Activated CD8-positive, alpha-beta memory T cell treated with anti-CD3 and anti-CD28 coated beads, Interleukin-2, amount 50 U/mL, for 1 hour (primary cell): Measurements from ENCODE around the gene TMEM80.

Experiments
- DNase-seq: peaks from one replicate; pipeline ENCODE4 v3.0.0-alpha.2; 2020; ENCODE audit errors: extremely low read depth

TMEM80 gene

DNA sequence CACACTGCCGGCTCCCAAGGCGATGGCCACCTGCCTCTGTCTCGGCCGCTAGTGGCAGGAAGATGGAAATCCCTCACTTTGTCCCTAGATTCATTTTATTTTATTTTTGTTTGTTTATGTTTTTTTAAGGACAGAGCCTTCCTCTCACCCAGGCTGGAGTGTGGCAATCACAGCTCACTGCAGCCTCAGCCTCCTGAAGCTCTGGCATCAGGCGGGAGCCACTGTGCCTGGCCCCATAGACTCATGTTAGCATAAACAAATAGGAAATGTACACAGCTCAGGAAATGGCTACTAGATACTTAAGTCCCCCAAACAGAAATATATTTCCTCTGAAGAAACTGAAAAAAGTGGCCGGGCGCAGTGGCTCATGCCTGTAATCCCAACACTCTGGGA lies 3.5 kb downstream of the TMEM80 start:
- DNase-seq, result no peak

DNA sequence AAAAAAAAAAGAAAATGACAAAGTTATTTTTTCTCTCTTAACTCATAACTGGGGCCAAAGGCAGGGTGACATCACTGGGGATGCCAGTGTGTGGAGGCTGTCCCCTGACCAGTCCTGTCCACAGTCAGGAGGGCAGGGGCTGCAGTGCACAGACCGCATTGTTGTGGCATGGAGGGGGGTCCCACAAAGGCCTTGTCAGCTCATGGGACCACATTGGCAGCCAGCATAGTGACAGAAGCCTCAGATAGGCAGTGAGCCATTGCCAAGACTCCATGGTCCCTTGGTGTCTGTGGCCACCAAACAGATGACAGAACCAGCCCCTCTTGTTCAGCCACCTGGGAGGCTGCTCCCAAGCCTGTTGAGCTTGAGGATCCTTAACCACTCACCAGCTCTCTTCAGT lies 4.1 kb downstream of the TMEM80 start:
- DNase-seq, result no peak

DNA sequence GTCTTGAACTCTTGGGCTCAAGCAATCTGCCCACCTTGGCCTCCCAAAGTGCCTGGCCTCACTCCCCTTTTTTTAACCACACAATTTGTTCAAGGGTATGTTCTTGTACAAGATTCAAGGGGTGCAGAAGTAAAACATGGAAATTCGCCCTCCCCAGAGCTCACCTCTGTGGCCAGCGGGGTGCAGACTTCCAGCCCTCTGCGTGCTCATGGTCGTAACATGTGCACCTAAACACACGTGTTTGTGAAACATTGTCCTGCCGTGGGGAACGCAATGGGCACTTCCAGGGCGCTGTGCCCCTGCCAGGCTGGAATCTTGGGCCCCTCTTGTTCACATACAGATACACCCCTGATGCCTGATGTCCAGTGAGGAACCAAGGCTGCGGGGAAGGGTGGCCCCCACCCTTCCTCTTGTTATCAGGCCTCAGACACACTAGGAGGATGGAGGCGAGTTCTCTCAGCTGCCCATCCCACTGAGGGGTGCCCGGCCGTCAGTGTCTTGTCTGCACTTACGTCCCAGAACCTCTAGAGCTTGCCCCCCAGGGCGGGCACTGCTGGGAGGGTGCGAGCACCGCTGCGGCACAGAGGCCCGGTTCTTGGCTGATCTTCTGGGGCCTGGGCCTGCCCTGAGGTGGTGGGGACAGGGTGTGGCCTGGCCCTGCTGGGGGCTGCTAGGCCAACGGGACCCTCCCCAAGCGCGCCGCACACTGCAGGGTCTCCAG lies 6.3 kb downstream of the TMEM80 start:
- DNase-seq, result no peak

DNA sequence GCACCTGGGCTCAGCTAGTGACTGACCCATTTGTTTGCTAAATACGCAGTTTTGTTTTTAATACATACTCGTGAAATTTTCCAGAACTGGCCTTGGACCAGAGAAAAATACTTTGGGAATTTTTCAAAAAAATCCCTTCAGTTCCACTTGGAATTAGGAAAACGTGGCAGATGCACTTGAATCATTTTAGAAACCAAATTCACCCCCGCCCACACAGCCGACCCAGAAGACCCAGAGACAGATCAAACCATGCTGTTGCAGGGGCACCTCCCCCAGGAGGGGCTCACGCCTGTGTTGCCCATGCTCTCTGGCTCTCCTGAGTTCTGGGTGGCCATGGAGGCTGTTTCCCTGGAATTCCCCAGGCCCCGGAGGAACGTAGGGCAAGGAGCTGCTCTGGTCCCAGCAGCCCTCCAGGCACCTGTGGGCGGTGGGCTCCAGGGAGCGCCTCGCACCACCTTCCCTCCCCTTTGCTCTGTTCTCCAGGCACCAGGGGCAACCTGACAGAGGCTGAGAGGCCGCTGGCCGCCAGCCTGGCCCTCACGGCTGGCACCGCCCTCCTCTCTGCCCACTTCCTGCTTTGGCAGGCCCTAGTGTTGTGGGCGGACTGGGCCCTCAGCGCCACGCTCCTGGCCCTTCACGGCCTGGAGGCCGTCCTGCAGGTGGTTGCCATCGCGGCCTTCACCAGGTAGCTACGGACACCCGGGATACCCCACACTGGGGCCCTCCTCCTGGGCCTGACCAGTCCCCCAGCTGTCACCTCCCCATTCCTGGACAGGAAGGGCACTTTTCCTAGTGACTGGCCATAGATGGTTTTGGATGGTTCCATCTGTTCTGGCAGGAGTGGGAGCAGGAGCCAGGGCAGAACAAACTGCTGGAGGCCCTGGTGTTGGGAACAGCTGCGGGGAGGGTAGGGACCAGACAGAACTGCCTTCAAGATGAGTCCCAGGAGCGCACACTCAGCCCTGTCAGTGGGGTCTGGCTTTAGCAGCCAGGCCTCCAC lies 7.1 kb downstream of the TMEM80 start:
- DNase-seq, result no peak

DNA sequence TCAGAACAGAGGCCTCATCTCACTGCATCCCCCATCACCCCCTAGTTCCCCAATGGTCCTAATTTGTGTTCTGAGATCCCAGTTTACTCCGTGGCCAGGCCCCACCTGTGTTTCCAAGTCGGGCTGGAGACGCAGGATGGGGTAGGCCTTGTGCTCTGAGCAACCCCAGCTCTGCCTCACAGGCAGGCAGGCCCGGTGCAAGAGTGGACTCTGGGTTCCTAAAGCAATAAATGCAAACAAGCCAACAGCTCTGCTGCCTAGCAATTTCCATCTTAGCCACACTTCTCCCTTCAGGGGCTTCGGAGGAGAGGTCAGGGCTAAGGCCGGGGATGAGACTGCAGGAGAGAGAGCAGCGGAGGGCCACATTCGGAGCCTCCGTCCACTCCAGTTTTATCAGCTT lies 7.9 kb downstream of the TMEM80 start:
- no peak for DNase-seq

DNA sequence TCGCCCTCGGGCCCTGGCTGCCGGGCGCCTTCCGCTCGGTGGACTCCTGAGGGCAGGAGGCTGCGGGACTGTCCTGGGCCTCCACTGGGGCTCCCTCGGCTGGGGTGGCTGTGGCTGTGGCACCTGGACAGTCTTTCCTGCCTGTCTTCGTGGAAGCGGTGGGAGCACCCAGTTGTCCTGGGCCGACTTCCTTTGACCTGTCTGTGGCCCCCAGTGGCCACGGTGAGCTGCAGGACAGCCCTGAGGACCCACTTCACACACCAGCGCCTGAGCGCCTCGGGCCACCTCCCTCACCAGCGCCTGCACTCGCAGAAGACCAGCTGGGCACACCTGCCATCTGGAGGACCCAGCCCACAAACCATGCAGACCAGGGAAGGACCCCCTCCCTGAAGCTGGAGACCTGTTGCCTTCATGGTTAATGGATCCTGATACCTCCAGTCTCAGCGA lies 8.6 kb downstream of the TMEM80 start:
- DNase-seq, result no peak

DNA sequence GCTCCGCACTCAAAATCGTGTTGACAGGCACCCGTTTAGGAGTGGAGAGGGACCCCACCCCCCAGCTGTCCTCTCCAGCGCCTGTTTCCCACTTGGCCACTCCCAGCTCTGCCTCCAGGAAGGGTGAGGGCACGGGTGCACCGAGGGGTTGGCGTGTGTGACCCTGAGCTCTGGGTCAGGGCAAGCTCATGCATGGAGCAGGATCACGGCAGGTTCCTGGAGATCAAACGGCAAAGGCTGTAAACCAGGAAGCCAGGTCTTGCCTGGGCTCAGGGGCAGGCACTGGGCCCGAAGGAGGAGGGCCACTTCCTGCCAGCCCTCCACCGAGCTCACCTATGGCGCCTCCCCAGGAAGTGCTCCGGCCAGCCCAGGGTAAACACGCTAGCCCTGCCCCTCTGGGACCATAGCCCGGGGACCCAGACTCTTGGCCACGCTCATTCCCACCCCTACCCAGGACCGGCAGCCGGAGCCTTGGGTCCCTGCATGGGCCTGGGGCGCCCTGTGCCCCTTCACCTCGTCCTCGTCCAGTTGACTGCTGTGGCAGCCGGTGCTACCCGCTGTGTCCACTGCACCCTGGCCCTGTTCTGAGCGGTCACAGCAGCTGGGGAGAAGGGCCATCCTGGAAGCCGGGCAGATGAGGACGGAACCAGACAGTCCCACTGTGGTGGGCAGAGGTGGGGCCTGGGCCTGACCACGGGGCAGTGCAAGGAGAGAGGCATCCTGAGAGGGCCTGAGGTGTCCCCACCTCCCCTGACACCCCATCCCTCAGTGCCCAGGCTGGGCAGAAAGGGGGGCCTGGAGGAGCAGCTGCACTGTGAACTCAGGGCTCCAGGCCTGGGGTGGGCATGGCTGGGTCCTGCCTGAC lies 9.4 kb downstream of the TMEM80 start:
- DNase-seq, result no peak

DNA sequence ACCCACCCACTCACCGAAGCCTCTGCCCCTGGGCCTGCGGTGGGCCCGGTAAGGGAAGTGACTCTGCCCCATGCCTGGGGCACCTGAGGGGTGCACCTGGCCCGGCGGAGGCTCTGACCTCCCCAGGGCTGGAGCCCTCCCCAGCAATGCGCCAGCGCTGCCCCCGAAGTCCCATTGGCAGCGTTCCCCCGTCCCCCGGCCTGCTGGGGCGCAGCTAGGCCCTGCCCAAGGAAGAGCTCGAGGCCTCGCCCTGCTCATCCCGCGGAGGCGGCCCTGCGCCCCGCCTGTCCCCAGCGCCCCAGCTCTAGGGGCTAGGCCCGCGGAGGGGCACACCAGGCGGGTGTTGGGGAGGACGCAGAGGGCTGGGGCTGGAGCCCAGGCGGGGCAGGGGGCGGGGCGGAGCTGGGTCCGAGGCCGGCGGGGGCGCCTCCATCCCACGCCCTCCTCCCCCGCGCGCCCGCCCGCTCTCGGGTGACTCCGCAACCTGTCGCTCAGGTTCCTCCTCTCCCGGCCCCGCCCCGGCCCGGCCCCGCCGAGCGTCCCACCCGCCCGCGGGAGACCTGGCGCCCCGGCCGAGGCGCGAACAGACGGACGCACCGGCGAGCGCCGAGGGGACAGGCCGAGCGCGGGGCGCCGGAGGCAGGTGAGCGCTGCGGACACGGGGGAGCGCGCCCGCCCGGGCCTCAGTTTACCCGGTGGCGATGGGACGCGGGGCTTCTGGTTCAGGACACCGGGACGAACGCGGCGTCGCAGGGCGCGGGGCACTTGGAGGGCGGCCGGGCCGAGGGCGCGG lies 10.2 kb downstream of the TMEM80 start, which contains the start of gene EPS8L2:
EPS8L2 (plus strand) TSS at position 586 of the 793 bp plus-strand sequence. CDS start 3,177 bp downstream, outside the sequence.
- no peak for DNase-seq

DNA sequence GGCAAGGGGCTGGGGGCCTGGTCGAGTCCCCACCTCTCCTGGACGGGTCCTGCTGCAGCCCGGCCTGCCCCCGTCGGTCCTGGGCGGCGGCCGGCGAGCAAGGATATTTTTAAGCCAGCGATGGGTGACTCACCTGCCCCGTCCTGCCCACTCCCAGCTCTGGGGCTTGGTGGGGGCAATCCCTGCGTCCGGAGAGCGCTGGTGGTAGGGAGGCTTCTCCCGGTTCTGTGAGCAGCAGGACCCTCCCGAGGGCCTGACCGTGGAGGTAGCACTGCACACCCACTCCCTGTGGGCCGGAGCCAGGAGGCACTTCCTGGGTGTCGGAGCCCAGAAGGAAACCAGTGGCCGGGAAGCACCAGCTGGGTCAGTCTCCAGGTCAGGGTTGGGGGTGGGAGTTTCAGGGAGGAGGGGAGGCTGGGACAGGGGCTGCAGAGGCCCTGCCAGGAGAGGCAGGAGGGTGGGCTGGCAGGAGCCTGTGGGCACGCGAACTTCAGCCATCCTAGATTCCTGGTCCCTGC lies 10.9 kb downstream of the TMEM80 start:
- DNase-seq, result no peak

DNA sequence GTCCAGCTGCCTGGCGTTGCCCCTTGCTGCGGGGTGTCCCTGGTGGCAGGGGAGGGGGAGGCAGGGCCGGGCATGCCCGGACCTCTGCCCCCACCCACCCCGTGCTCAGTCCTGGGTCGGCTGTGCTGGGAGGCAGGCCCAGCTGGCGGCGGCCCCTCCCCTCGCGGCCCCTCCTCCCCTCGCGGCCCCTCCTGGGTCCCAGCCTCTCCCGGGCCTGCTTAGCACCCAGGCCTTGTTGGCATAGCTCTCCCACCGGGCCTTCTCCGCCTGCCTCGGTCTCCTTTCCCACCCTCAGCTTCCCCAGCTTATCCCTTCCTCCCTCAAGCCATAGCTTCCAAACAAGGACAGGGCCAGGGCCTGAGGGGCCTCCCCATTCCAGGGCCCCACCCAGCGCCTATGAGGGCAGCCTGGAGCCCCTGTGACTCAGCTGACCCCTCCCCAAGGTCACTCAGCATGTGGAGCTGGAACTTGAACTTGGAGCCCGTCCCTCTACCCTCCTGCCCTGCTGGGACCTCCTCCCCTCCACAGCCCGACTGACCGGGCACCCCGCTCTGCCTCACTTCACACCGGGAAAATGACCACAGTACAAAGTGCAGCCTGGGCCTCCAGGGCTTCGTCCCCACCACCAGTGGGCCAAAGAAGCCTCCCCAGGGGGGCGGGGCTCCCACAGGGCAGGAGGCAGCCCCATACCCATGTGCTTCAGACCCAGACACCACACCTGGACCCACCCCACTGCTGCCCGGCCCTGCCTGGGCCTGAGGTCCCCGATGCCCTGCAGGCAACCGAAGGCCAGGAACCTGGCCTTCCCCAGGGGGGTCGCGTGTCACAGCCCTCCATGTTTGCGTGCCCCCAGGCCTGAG lies 11.6 kb downstream of the TMEM80 start:
- DNase-seq, result no peak

DNA sequence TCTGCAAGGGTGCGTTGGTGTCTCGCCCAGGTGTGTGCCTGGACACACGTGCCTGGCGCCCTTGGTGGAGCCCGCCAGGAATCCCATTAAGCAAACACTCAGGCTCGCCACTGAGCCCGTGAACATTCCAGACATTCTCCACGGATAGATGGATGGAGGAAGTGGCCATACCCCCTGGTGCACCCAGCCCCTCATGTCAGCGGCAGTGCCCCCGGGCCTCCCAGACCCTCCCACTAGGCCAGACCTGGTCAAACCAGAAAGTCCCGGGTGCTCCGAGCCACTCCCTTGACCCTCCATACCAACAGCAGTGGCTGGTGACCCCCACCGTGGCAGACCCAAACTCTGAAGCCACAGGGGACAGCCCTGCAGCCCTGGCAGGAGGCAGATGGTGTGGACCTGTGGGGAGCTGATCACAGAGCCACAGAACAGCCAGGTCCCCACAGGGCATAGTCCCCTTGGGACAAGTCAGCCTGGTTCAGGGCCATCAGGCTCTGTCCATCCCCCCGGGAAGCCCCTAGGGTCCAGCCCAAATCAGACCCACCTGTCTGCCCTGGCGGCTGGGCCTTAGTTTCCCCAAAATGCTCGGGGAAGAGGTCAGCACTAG lies 12.3 kb downstream of the TMEM80 start:
- DNase-seq, result no peak

DNA sequence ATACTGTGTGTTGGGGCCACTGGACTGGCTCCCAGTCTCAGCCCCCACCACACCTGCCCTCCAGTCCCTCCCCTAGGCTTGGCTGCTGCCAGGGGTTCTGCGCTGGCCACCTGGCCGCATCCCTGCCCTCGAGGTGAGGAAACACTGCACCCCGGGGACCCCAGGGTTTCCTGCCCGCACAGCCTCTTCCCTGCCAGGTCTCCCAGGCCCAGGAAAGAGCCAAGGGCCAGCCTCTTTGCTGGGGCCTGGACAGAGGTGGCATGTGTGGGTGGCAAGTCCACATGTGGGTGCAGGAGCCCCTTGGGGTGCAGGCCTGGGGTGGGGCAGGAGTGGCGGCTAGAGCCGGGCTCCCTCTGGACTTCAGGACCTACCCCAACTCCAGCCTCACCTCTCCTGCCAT lies 12.9 kb downstream of the TMEM80 start:
- no peak for DNase-seq

DNA sequence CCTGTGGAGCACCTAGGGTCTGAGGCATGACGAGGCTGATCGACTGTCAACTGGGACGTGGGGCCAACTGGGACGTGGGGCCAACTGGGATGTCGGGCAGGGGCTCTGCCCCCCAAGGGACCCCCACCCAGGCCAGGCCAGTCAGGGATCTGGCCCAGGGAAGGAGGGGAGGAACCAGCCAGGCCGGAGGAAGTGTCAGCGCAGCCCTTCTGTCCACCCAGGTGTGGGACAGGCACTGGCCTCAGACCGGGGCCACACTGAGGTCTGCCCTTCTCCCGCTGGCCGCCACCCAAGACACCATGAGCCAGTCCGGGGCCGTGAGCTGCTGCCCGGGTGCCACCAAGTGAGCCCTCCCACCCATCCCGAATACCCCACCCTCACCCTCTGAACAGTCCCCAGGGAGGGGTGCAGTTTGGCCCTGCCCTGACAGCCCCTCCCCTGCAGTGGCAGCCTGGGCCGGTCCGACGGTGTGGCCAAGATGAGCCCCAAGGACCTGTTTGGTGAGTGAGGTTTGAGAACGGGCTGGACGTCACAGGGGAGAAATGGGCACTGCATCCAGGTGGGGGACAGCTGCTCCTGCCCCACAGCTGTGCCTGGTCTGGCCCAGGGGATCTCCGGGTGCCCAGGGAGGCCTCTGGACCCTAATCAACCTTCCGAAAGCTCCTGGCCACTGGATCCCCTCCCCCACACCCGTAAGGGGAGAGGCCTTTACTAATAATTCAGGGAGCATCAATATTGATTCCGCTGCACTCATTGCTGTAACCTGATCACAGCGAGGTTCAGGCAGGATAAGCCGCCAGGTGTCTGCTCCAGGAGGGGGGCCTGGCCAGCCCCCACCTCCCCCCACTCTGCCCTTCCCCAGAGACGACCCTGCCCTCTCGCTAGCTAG lies 13.7 kb downstream of the TMEM80 start:
- DNase-seq, result no peak

DNA sequence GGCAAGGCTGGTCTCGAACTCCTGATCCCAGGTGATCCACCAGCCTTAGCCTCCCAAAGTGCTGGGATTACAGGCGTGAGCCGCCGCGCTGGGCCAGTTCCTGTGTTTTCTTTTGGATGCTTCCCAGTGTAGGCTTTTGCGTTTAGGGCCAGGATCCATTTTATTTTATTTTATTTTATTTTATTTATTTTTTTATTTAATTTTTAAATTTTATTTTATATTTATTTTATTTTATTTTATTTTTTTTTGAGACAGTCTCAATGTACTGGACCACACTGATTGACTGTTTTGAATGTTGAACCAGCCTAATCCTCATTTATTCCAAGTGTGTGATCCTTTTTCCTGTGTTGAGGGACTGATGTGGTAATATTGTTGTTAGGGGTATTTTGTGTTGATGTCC lies 18.8 kb downstream of the TMEM80 start:
- DNase-seq, result no peak

DNA sequence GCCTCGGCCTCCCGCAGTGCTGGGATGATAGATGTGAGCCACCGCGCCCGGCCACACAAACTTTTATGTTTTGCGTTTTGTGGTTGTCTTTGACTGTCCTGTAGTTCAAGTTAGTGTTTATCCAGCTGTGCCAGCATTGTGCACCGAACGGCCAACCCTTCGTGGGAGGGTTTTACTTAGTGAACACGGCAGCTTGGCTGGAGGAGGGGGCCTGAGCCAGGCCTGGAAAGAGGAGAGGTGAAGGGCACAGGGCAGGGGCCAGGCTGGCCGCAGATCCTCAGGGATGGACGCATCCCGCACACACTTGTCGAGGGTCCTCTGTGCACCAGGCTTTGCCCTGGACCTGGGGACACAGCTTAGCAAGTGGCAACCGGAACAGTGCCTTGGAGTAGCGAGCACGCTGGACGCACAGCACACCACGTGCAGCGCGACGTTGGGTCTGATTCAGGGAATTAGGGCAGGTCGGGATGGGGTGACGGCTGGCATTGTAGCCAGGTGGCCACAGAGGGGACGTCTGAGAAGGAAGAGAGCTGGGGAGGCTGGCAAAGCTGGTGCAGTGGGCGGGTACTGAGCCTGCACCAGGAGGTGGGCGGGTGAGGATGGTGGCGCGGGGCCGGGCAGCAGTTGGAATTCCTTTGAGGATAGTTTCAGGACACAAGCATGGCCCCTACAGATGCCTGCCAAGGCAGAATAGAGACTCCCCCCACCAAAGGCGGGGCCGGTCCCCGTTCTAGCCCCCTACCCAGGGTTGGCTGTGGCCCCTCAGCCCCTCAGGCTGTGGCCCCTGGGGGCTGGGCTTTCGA lies 23.8 kb downstream of the TMEM80 start:
- no peak for DNase-seq

DNA sequence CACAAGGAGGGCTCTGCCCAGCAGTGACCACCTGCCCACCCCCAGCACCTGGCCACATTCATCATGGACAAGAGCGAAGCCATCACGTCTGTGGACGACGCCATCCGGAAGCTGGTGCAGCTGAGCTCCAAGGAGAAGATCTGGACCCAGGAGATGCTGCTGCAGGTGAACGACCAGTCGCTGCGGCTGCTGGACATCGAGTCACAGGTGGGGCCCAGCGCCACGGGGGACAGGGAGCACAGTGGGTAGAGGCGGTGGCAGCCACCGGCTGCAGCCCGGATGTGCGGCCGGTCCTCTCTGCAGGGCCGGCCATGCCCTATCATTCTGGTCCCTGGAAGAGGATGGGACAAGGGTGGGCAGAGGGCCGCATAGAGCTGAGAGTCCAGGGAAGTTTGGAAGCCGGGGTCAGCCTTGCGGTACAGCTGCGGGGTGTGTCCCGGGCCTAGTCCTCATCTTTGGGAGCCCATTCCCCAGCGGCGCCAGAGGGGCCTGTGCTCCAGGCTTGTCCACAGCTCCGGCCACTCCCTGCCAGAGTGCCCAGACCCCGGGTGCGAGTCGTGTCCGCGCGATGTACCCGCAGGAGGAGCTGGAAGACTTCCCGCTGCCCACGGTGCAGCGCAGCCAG lies 24.5 kb downstream of the TMEM80 start:
- DNase-seq, result no peak

DNA sequence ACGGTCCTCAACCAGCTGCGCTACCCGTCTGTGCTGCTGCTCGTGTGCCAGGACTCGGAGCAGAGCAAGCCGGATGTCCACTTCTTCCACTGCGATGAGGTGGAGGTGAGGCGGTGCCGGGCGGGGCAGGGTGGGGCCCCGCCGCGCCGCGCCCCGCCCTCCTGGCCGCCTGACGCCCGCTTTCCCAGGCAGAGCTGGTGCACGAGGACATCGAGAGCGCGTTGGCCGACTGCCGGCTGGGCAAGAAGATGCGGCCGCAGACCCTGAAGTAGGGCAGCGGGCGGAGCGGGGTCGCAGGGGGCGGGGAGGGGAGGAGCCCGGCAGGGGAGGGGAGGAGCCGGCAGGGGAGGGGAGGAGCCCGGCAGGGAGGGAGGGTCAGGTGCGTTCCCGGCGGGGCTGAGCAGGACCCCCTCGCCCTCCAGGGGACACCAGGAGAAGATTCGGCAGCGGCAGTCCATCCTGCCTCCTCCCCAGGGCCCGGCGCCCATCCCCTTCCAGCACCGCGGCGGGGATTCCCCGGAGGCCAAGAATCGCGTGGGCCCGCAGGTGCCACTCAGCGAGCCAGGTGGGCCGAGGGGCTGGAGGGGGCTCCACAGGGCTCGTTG lies 25.1 kb downstream of the TMEM80 start:
- DNase-seq, result no peak
